HG03025 (cell line): ENCODE results near the gene CD274.
"Not testable (repeated sequence)": the region's sequence is repeated elsewhere in the genome, so short reads cannot be mapped to it uniquely, and the experiment has no call there.

Experiments
- ATAC-seq: cut with Tn5 transposase; IDR thresholded peaks from one replicate; pipeline ENCODE4 v1.9.1; 2021; ENCODE audit warnings: mild to moderate bottlenecking, moderate library complexity; ENCODE audit not compliant: unreplicated experiment, low FRiP score

The CD274 gene

GRCh38 chr9:5437254-5438216 lies 12.8 kb upstream of the CD274 start, which contains the start of gene PLGRKT:
PLGRKT (minus strand) TSS chr9:5437925; CDS start chr9:5431977, 5,948 bp downstream.
- peak; percentile 94 for ATAC-seq

DNA sequence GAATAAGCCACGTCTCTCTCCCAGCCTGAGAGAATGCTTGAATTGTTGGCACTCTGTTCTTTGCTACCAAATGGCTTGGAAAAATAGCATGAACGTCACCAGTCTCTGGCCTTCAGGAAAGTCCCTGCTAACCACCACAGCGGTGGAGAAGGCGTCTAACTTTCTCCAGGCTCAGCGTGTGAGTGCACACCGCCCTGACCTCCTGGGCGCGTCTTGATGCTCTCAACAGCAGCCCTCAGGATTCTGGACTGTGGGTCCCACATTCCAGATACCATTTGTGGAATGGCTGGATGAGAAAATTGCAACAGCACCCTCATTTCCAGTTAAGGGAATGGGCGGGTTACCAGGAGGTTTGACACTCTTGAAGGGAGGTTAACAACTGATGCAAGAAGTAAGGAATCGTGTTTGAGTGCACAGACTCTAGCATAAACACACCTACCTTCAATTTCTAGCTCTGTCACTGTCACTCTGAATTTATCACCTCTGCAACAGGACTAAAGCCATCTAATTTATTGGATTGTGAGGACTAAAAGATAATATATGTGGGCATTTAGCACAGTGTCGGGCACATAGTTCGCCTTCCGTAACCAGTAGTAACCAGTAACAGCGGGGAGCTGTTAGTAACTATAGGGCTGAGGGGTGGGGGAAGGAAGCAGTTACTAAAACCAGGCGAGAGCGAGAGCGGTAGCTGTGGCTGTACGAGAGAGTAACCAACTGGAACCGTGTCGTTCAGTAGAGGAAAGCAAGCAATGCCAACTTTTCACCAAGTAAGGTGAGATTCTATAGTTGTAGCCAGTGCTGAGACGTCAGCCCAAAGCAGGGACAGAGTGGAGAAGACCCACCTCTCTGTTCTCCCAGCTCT lies 11.8 kb upstream of the CD274 start:
- ATAC-seq, result peak; percentile 50

- ATAC-seq, result no peak
Observed at GRCh38 chr9:5440426-5440825, 9.9 kb upstream of the CD274 start.

GRCh38 chr9:5441043-5441442 lies 9.3 kb upstream of the CD274 start:
- ATAC-seq, result no peak

- ATAC-seq, result no peak
Observed at GRCh38 chr9:5442400-5443011, 7.8 kb upstream of the CD274 start.

DNA sequence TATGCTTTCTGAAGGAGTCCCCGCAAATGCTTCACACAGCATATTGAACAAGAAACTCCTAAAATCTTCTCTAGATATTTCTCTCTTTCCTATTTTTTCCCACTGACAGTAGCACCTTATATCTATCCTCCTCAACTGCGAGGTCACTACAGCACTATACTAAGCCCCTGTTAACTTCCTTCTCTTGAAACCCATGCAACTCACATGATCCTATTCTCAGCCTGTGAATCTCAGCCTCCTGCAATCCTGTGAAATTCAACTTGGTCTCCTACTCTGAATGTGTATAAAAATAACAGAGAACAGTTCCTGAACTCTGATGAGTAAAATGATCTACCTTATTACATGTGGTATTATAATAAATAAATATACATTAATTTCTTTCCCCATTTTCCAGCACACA lies 6.5 kb upstream of the CD274 start:
- no peak for ATAC-seq

DNA sequence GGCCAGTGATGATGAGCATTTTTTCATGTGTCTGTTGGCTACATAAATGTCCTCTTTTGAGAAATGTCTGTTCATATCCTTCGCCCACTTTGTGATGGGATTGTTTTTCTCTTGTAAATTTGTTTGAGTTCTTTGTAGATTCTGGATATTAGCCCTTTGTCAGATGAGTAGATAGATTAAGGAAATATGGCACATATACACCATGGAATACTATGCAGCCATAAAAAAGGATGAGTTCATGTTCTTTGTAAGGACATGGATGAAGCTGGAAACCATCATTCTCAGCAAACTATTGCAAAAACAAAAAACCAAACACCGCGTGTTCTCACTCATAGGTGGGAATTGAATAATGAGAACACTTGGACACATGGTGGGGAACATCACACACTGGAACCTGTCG lies 5.2 kb upstream of the CD274 start:
- not testable (repeated sequence) for ATAC-seq

DNA sequence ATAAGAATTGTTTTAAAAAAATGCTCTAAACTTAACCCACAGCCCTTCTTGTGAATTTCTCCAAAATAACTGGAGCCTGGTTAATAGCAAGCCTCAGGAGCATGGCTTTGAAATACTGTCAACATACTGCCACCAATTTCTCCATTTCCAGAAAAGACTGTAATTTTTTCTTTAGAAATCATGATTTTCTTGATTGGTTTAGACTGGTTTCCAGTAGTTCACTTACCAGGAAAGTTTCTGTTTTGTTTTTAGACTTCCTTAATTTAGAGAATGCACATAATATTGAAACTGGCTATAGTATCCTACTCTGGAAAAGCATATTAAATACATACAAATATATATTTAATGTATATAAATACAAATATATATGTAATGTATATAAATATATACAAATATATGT lies 4.5 kb upstream of the CD274 start:
- no peak for ATAC-seq

DNA sequence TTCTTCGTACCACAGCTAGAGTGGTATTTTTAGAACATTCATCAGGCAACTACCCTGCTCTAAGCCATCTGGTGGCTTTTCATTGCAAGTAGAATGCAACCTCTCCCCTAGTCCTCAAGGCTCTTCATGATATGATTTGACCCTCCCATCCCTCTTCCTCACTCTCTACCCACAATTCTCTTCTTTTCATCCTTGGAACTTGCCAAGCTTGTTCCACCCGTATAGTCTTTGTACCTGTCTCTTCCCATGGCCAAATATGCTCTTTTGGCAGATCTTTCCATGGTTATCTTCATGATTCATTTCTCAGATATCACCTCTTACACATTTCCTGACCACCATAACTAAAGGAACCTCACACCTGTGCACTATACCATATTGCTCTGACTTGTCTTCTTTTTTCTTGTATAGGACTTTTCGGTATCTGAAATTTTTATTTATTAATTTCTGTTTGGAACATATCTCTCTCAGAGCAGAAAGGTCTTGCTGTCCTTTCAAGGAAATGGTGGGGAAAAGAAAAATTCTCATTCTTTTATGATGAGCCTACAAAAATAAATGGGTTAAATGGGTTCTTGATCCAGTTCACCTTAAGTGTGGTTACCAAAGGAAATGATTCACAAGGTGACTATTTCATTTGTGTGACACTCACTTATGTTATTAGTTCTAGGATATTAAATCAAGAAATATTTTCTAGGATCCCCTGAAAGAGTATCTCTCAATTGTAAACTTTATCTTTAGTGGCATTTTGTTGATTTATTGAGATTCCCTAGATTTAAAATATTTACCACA lies 3.7 kb upstream of the CD274 start:
- no peak for ATAC-seq

DNA sequence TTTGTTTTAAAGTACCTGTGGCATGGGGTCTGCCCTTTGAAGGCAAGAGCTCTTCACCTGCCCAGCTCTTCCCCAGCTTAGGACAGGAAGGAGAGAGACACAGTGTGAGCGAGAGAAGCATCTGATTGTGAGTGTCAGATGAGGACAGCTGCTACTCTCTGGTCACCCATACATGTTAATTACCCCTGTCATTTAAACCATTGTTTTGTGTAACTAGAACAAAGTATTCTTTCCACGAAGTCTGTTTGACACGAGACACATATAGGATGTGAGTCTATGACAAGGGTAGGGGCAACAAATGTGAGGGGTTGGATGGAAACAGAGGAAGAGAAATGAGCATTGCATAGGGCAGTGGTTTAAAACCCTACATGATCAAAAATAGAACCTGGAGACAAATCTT lies 3.0 kb upstream of the CD274 start:
- ATAC-seq, result no peak

DNA sequence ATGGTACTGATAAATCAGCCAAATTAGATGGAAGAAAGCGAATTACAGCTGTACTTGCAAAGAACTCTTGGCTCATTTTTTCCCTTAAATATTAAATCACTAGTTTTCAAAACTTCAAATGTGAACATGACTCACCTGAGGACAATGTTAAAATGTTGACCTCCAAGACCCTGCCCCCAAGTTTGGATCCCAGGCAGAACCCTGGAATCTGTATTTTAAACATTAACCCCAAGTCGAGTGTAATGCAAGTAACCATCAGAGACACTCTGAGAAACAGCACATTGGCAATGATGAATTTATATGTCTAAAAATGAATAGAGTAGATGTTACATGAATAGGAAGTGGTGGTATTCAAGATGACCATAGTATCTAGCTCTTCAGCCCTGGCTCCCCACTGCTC lies 2.3 kb upstream of the CD274 start:
- no peak for ATAC-seq

DNA sequence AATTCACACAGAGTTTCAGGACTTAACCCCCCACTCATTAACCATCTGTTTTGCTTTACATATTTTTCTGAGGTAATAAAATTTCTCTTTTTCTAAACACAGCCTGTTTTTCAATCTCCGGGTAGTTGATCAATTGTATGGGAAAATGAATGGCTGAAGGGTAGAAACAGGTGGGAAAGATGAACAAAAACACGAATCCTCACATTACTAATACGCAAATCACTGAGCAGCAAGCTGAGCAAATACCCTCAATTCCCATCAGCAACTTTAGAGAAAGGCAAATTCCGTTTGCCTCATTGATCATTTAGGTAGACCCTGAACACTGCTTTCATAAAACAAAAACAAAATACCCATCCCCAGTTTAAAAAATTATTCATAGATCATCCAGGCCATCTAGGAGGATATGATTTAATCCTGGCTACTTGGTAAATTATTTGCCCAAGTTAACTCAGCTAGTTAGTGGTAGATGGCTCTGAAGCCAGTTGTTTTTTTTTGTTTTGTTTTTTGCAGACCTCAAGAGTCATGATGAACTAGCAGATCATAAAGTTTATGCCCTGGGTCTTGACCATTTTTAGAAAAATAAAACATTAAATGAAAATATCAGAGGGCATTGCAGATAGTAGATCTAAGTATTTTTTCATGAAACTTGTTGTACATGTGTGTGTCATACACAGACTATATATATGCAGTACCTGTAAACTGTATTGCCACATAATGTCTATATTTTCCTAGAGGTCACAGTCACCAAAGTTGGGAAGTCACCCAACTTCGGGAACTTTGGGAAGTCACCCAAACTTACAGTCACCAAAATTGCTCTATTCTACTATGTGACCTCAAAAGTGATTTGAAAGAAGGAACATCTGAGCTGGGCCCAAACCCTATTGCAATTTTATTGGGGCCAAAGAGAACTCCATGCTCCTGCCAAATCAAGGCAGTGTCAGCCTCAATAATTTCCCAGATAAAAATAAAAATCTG lies 1.6 kb upstream of the CD274 start:
- no peak for ATAC-seq

GRCh38 chr9:5449521-5450358 lies 602 bp upstream of the CD274 start:
- peak; percentile 11 for ATAC-seq

DNA sequence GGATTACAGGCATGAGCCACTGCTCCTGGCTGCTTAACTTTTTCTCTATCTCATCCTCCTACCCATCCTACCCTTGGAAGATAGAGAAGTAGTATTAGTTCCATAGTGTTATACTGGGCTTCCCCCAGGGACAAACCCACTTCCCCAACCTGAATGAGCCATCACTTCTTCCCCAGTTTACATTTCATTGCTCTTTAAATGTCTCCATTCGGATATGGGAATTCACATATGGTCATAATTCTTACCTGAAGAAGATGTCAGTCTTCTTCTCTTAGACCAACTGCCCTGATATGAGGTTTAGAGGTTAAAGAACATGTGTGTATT lies 1.9 kb downstream of the CD274 start:
- no peak for ATAC-seq

DNA sequence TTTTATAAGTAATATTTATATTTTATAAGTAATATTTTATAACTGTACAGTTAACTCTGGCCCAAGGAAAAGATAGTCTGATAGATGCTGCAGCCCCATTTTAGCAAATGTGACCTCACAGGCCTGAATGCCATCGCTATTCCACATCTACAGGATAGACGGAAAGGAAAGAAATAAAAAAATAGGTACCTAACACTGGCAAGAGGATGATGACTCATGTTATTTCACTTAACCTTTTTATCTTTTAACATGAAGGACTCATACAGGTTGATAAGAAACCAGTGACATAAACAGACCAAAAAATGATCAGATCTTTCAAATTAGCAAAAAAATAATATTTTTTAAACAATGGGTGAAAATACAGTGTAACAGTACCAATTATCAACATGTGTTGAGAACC lies 2.7 kb downstream of the CD274 start:
- no peak for ATAC-seq

- ATAC-seq, result no peak
Observed at GRCh38 chr9:5453673-5454072, 3.3 kb downstream of the CD274 start.

- ATAC-seq, result no peak
Observed at GRCh38 chr9:5455181-5455580, 4.8 kb downstream of the CD274 start.

DNA sequence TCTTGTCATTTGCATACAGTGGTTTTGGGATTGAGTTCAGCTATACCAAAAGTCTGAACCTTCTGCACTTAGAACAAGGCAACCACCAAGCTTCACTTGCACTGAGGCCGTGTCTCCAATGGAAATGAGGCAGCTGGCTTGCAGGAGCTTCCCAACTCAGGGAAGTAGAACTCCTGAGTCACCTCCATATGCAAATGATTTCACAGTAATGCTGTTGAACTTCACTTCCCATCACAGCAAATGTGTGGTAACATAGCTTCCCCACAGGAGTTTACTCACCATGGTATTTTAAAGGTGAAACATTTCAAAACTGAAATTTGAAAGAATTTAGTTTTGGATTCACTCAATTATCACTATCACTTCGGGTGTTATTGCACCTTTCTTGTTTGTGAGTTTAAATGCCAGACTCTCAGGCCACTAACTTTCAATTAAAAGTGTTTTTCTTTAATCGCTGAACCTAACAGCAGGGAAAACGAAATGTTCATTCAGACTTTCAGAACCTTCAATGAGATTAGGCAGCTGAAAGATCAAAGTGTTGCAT lies 9.0 kb downstream of the CD274 start:
- peak; percentile 53 for ATAC-seq
